ENCODE results near the gene MCU. TPM values are rescaled to one million over a fixed set of nuclear protein-coding genes. Genes with fewer than 3 reads are reported as not detected.

MCU gene
- total and polyA plus RNA-seq, 2 of the 4 experiments (the other 2 are of a cell fraction): 36.2 to 36.7 TPM

- no peaks in the 10 kb centered on the region for H3K27me3 ChIP-seq (ENCODE audit: control insufficient read depth, insufficient read depth, low read length)
- WGBS, 2 experiments (ENCODE audit: extremely low coverage in 2 of 2, insufficient read length in 1 of 2): 80% methylated on average over 1 of the region's 3 CpGs; no CpG with 5 or more reads in 1 of the 2 experiments
- H3K36me3 ChIP-seq (ENCODE audit: control insufficient read depth, insufficient read depth, low read length): no peaks in the 10 kb centered on the region
- no peak overlapping the region for H2AK5ac ChIP-seq (ENCODE audit: low read depth, low read length)
- H3K4me3 ChIP-seq (ENCODE audit: insufficient read depth, low read depth, low read length): no peak overlapping the region
- no peak overlapping the region for H3K56ac ChIP-seq (ENCODE audit: extremely low read depth, insufficient read depth, low read length)
- BruUV-seq (replicated peaks): no TSS peak
- no peak overlapping the region for H3K4ac ChIP-seq (ENCODE audit: low read depth, low read length)
- intact Hi-C loops (cut with micrococcal nuclease): no loop called here
- DNase-seq: no peak
- peaks cover 29 to 65% of the 10 kb centered on the region in 2 experiments for H3K79me1 ChIP-seq (ENCODE audit: low read depth in 1 of 2, low read length in 2 of 2)
- in situ Hi-C loops (cut with MboI; ENCODE audit: low sequenced_read_pairs): no loop called here
- H3K27ac ChIP-seq (ENCODE audit: insufficient read depth, low read length): no peak overlapping the region
- H2BK5ac ChIP-seq (ENCODE audit: low read depth, low read length, poor library complexity, severe bottlenecking): no peak overlapping the region
- no peak overlapping the region for H2AFZ ChIP-seq (replicated peaks; ENCODE audit: low read length, poor library complexity)
- no peak for ATAC-seq (ENCODE audit: low read depth)
- H3K4me2 ChIP-seq (ENCODE audit: low read depth, low read length): no peak overlapping the region
- H3K14ac ChIP-seq (replicated peaks; ENCODE audit: low read depth, low read length): no peak overlapping the region
- H3K9me3 ChIP-seq (ENCODE audit: control insufficient read depth, insufficient read depth, low read length): no peaks in the 10 kb centered on the region
- no peak overlapping the region for H2BK20ac ChIP-seq (ENCODE audit: low read depth, low read length)
- no peak overlapping the region for H3K23ac ChIP-seq (ENCODE audit: low read depth, low read length)
- no peak overlapping the region for H2AK9ac ChIP-seq (replicated peaks; ENCODE audit: low read depth, low read length, poor library complexity)
- H2BK120ac ChIP-seq (ENCODE audit: low read depth, low read length): no peak overlapping the region
- H3K9ac ChIP-seq (ENCODE audit: low read depth, low read length): no peak overlapping the region
- no peak overlapping the region for H4K5ac ChIP-seq (ENCODE audit: low read depth, low read length)
- peaks cover 8% of the 10 kb centered on the region for H3K9me1 ChIP-seq (ENCODE audit: insufficient read depth, low read length)
- H2BK15ac ChIP-seq (ENCODE audit: low read depth, low read length): no peak overlapping the region
- no peak overlapping the region for H4K8ac ChIP-seq (ENCODE audit: low read depth in 2 of 2, low read length in 2 of 2)
- POLR2A ChIA-PET (ENCODE audit: unreplicated experiment): interaction anchor here (0.5 kb wide), 1 partner anchor 10 kb away, joined by 4 read pairs; no protein-coding TSS in a partner anchor
- no peak for TF ChIP-seq MXI1 (IDR thresholded peaks at IDR 0.05; ENCODE audit: borderline replicate concordance, low read depth, low read length)
- TF ChIP-seq RFX5 (IDR thresholded peaks at IDR 0.05; ENCODE audit: low read depth, low read length): no peak
- TF ChIP-seq BHLHE40 (IDR thresholded peaks at IDR 0.05; ENCODE audit: low read depth, low read length): no peak
- TF ChIP-seq NFE2L2 (IDR thresholded peaks at IDR 0.05; ENCODE audit: low read depth, low read length): no peak
- no peak for TF ChIP-seq ELK1 (IDR thresholded peaks at IDR 0.05; ENCODE audit: borderline replicate concordance, low read depth, low read length)
- TF ChIP-seq RCOR1 (IDR thresholded peaks at IDR 0.05; ENCODE audit: insufficient replicate concordance, low read length): no peak
- TF ChIP-seq SMC3 (IDR thresholded peaks at IDR 0.05; ENCODE audit: low read depth, low read length): no peak
- no peak for TF ChIP-seq CEBPB (IDR thresholded peaks at IDR 0.05; ENCODE audit: low read depth, low read length)
- no peak for TF ChIP-seq MAZ (IDR thresholded peaks at IDR 0.05; ENCODE audit: borderline replicate concordance, low read depth, low read length)
- no peak for TF ChIP-seq RAD21 (IDR thresholded peaks at IDR 0.05; ENCODE audit: low read length)
- TF ChIP-seq CTCF (conservative IDR thresholded peaks at IDR 0.05; ENCODE audit: low read depth, low read length): no peak
- H4K20me1 ChIP-seq (ENCODE audit: insufficient read depth, low read length): peaks cover 6% of the 10 kb centered on the region; the same call in 1 of the 2 replicates
- dilution Hi-C loops (cut with HindIII; ENCODE audit: low sequenced_read_pairs, unreplicated experiment): no loop called here
- no peak overlapping the region for H3K18ac ChIP-seq (ENCODE audit: low read depth, low read length)
- CTCF ChIA-PET: no interaction called here
- H3K4me1 ChIP-seq (ENCODE audit: control insufficient read depth, insufficient read depth, low read length): peaks cover 12% of the 10 kb centered on the region
- H4K91ac ChIP-seq (ENCODE audit: insufficient read depth, low read depth, low read length): no peak overlapping the region
Measured at GRCh38 chr10:72744566-72744965, 52.6 kb downstream of the MCU start.

All from IMR-90 (cell line).